RPMI7951 (cell line): ENCODE results near the gene DDX56. TPM values are rescaled to one million over a fixed set of nuclear protein-coding genes. Genes with fewer than 3 reads are reported as not detected.

Source experiments
- DNase-seq: peaks from one replicate; pipeline ENCODE4 v3.0.0-alpha.2; 2012; ENCODE audit warnings: low read depth
- total RNA-seq: library from RNA; depleted of rRNA; stranded (reverse); fragments of >200 nt; shearing (Covaris generic); gene quantifications from 2 replicates; pipeline ENCODE4 v1.2.3, GENCODE V29; 2014; rRNA removed

DDX56 gene, protein sequence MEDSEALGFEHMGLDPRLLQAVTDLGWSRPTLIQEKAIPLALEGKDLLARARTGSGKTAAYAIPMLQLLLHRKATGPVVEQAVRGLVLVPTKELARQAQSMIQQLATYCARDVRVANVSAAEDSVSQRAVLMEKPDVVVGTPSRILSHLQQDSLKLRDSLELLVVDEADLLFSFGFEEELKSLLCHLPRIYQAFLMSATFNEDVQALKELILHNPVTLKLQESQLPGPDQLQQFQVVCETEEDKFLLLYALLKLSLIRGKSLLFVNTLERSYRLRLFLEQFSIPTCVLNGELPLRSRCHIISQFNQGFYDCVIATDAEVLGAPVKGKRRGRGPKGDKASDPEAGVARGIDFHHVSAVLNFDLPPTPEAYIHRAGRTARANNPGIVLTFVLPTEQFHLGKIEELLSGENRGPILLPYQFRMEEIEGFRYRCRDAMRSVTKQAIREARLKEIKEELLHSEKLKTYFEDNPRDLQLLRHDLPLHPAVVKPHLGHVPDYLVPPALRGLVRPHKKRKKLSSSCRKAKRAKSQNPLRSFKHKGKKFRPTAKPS
- total RNA-seq, result 120 and 127 TPM in 2 replicates

DNA sequence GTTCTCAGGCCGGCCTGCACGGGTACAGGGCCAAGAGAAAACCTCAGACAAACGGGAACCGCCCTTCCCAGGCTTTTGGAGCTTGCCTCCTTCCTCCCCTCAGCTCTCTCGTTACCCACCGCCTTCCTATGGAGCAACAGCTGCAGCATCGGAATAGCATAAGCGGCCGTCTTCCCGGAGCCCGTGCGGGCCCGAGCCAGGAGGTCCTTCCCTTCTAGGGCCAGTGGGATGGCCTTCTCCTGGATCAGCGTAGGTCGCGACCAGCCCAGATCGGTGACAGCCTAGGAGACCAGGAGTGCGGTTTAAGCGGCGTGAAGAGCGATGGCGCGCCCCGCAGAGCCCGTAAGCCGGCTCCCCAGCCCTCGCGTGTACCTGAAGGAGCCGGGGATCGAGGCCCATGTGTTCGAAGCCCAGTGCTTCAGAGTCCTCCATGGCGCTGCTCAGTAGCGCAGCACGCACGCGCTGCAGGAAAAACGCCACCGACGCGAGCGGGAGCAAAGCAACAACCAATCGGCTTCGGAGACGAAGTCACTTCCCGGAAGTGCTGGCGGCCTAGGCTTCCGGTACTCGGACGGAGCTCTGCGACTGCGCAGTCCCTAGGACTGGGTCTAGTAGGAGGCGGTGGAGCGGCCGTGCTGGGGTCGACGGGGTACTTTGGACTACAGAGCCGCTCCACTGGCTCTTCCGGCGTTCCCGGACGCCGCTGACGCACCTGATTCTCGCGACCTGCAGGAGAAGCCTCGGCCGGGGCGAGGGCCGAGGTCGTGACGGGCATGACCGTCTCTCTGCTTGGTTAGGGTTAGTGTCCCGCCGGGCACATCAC is at the start of gene DDX56:
Gene DDX56, minus strand, starts transcription at position 445 of the 823 bp plus-strand sequence. Its CDS starts 13 bp downstream, at position 432.
- DNase-seq, result peak; percentile 96

DNA sequence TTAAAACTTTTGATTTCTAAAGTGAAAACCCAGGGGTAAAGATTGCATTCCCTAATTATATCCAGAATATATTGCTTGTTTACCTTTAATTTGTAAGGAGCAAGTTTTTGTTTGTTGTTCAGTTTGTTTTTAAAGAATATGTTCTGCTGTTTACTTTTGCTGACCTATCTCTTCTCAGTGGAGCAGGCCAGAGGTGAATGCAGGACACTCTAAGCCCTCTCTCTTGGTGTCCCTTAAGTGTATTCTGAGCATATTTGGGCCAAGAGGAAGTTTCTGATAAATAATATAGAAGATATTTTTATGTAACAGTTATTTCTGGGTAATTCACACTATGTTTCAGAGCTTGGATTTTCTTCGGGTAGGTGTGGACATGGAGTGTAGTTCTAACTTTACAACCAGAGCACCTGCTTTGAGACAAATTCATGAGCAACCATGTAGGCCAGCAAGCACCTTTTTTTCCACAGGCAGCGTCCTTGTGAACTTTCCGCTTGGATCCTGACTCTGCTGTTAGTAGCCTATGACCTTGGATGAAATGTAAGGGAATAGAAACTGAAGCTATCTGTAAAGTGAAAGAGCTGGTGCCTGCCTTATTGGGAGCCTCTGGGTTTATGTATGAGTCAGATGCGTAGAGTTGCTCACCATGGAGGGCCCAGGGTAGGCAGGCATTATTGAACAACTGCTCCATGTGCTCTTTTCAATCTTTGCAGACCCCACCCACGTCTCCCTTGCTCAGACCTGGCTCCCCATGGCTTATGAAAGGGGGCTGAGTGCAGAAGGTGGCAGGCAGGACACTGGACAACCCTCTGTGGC is 48.8 kb upstream of the DDX56 start:
- DNase-seq, result peak; percentile 64

DNA sequence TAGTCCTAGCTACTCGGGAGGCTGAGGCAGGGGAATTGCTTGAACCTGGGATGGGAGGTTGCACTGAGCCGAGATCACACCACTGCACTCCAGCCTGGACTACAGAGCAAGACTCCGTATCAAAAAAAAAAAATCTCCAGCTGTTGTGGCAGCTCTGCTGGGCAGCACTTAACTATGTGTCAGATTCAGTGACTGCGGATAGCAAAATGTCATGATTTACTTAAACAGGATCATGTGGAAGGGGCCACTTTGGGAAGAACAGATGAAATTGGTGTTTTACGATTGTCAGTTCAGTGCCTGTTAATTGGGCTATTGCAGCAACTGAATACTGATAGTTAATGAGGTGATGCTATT is 48.0 kb upstream of the DDX56 start:
- DNase-seq, result no peak

DNA sequence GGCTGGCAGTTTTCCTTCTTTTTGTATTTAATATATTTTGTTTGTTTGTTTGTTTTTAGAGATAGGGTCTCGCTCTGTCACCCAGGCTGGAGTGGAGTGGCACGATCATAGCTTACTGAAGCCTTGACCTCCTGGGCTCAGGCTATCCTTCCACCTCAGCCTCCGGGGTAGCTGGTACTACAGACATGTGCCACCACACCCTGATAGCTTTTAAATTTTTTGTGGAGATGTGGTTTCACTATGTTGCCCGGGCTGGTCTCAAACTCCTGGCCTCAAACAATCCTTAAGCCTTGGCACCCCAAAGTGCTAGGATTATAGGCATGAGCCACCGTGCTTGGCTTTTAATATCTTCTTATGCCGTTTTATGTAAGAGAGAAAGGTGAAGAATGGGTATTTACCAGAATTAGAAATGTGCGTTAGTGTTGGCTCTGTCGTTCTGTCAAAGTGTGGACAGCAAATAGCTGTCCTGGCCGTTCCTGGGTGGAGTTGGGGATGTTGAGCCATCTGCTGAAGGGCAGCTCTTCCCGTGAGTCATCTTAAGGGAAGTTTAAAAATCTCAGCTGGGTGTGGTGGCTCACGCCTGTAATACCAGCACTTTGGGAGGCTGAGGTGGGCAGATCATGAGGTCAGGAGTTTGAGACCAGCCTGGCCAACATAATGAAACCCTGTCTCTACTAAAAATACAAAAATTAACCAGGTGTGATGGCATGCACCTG is 47.5 kb upstream of the DDX56 start:
- DNase-seq, result peak; percentile 67

DNA sequence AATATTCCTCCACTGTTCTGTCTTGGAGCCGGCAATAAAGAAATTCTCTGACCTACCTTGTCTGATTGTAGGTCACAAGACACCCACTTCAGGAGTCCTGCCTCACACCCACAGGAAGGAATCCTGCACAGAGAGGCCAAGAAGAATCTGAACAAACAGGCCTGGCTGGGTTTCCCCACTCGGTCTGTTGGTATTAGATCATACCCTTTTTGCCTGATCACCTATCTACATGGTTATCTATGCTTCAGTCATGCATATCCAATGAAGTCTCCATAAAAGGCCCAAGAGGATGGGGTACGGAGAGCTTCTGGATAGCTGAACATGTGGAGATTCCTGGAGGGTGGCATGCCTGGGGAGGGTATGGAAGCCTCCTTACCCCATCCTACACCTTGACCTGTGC is 45.0 kb upstream of the DDX56 start:
- no peak for DNase-seq

DNA sequence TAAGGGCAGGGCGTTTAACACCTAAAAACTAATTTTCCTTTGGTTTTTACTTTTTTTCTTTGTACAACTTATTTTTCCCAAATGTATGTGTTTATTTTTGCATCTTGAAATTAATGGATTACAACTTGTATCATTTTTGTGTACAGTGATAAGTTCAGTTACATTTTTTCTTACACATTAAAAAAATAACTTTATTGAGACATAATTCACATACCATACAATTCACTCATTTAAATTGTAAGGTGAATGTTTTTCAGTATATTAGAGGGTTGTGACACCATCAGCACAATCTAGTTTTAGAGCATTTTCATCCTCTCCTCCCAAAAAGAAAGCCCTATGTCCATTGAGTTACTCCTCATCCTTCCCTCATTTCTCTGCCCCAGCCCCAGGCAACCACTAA is 44.3 kb upstream of the DDX56 start:
- no peak for DNase-seq

DNA sequence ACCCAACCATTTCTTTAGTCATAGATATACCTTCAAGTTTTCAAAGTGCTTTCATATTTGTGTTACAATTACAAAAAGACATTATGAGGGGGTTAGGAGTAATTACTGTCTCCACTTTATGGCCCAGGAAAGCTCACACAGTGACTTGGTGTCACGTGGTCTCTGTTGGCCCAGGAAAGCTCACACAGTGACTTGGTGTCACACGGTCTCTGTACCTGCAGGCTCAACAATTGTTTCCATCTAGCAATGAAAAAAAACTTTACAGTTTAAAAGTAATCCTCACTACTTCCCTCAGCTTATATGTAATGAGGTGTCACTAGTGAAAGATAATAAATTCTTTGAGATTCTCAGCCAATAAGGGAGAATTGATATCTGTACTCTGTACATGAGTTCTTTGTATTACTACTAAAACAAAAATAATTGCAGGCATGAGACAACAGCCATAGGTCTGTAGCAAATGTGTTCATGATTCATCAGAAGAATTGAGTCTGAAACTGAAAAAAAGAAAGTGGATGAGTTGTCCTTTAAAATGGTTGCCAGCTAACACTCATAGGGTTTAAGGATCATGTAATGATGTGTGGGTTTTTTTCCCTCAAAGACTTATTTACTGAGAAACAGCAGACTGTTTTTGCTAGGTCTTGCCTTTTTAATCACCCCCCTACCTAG is 43.6 kb upstream of the DDX56 start:
- DNase-seq, result peak; percentile 63

DNA sequence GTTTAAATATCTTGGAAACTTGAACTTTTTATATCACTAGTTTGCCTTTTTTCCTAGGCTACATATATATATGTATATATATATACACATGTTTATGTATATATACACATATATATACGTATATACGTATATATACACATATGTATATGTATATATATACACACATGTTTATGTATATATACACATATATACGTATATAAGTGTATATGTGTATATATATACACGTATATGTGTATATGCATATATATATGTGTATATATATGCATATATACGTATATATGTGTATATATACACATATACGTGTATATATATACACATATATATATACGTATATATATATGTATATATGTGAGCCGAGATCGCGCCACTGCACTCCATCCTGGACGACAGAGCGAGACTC is 42.8 kb upstream of the DDX56 start:
- DNase-seq, result no peak

DNA sequence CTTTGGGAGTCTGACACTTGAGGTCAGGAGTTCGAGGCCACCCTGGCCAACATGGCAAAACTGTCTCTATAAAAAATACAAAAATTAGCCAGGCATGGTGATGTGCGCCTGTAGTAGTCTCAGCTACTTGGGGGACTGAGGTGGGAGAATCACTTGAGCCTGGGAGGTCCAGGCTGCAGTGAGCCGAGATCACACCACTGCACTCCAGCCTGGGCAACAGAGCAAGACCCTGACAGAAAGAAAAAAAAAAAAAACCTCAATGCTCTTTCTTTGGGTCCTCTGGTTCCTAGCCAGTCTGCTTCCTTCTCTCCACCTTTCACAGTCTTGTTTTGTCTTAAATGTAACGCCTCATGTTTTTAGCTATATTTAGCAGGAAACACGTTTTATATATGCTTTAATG is 42.1 kb upstream of the DDX56 start:
- DNase-seq, result no peak

DNA sequence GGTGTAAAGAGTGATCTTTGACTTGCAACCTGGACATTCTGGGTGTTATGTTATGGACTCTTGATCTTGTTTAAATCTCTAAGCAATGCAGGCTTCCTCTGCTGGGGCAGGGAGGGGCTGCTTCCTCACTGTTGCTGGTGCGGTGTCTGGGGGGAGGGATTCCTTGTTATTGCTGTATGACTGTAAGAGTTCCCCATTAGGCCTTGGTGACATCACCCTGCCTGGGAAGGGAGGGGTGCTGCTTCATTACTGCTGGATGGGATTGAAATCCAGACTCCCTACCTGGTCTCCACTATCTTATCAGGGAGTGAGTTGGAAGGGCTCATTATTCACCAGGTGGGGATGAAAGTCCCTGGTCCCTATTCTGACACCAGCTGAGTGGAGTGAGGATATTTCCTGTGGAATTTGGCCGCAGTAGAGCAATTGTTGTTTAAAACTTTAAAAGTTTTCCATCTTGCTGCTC is 41.5 kb upstream of the DDX56 start:
- DNase-seq, result no peak

DNA sequence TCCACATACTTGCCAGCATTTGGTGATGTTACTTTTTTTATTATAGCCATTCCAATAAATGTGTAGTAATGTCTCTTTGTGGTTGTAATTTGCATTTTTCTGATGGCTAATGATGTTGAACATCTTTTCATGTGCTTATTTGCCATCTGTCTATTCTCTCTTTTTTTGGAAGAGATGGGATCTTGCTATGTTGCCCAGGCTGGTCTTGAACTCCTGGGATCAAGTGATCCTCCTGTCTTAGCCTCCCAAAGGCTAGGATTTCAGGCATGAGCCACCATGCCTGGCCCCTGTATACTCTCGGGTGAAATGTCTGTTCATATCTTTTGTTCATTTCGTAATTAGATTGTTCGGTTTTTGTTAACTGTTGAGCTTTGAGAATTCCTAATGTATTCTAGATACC is 36.1 kb upstream of the DDX56 start:
- no peak for DNase-seq

DNA sequence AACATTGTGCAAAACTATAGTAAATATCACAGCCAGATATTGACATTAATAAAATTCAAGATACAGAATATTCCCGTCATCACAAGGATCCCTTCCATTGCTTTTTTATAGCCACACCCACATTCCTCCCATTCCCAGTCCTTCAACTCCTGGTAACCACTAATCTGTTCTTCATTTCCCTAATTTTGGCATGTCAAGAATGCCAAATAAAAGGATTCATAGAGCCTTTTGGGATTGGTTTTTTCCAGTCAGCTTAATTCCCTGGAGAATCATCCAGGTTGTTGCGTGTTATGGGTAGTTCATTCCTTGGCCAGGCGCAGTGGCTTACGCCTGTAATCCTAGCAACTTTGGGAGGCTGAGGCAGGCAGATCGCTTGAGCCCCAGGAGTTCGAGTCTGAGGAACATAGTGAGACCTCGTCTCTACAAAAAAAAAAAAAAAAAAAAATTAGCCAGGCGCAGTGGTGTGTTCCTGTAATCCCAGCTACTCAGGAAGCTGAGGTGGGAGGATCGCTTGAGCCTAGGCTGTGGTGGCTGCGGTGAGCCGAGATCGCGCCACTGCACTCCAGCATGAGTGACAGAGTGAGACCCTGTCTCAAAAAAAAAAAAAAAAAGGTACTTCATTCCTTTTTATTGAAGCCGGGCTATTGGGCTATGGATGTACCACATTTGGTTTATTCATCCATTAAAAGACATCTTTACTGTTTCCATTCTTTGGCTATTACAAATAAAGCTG is 35.4 kb upstream of the DDX56 start:
- peak; percentile 43 for DNase-seq

DNA sequence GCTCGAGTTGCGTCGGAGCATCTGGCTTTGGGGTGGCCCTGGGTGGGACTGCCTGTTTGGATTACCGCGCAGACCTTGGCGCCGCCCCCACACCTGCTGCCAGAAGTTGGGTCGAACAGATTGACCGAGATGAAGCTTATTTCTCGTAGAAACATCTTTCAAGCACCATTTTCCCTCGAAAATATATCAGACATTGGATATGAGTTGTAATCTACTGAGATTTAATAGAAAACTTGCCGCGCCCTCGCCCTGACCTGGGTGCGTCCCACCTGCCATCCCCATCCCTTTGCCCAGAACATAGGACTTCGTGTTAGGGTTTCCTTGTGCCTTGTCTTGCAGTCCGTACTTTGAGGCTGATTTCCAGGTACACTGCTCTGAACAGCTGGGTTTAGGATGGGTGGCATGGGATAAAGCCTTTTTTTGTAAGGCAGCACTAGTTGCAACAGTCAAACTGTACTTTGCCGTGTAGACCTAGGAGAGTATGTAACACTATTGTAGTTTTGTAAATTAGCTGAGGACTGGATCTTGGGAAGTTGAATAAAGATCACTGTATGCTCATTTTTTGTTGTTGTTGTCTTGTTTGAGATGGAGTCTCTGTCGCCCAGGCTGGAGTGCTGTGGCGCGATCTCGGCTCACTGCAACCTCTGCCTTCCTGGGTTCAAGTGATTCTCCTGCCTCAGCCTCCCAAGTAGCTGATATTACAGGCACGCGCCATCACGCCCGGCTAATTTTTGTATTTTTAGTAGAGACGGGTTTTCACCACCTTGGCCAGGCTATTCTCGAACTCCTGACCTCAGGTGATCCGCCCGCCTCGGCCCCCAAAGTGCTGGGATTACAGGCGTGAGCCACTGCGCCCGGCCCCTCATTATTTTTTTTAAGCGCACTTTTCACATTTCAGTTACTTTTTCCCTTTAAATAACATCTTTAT is 33.7 kb upstream of the DDX56 start:
- DNase-seq, result no peak

DNA sequence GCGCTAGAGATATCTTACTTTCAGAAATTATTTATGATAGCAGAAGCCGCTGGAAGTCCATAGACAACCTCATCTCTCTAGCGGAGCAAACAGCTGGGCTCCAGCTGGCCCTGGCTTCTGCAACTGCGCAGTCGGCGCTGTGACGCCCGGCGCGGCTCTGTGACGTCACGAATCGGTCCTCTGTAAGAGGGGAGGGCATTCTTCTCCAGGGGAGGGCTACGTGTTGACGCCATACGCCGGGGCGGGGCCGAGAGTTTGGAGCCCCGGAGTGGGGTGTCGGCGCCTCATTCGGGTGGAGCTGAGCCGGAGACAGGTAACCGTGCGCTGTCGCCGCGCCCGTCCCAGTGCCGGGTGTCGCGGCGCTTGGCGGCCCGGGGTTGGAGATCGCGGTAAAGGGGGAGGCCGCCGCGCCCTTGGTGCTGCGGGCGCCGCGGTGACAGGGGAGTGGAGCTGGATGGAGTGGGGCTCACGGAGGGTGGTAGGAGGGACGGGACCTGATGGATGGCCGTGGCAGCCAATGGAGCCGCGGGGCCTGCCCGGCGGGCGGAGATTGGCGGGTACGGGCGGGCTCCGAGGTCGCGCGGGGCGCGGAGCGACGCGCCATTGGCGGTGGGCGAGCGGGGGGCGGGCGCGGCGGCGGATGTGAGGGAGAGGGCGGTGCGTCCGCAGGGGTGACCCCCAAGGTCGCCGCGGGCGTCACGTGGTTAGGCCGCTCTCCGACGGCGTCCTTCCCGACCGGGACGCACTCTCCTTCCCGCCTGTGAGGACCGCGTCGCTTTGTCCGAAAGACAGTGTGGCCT is 32.8 kb upstream of the DDX56 start, which contains the start of gene OGDH:
Gene OGDH, plus strand, starts transcription at position 287 of the 800 bp plus-strand sequence. CDS start 17,717 bp downstream, outside the sequence.
- peak; percentile 99 for DNase-seq

DNA sequence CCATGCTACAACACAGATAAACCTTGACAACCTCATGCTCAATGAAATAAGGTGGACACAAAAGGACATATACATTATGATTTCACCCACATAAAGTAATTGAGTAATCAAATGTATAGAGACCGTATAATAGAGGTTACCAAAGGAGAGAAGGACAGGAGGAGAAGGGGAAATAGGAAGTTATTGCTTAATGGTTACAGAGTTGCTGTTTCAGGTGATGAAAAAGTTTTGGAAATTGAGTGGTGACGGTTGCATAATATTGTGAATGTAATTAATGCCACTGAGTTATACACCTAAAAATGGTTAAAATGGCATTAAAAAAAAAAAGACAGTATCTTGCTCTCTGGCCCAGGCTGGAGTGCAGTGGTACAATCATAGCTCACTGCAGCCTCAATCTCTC is 31.2 kb upstream of the DDX56 start:
- no peak for DNase-seq

DNA sequence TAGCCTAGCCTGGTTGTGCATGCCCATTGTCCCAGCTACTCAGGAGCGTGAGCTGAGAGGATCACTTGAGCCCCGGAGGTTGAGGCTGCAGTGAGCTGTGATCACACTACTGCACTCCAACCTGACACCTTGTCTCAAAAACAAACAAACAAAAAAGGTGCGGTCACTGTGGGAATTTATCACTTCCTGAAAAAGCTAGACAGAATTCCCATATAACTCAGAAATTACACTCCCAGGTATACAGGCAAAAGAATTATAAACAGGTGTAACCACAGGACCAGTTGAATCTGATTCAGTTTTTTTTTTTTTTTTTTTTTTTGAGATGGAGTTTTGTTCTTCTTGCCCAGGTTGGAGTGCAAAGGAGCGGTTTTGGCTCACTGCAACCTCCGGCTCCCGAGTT is 29.5 kb upstream of the DDX56 start:
- DNase-seq, result no peak

DNA sequence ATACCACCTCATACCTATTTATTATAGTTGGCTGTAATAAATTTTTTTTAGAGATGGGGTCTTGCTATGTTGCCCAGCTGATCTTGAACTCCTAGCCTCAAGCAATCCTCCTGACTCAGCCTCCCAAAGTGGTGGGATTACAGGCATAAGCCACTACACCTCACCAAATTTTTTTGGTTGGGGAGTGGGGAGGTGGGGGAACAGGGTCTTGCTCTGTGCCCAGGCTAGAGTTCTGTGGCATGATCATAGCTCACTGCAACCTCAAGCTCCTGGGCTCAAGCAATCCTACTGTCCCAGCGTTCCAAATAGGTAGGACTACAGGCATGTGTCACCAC is 28.8 kb upstream of the DDX56 start:
- DNase-seq, result no peak

DNA sequence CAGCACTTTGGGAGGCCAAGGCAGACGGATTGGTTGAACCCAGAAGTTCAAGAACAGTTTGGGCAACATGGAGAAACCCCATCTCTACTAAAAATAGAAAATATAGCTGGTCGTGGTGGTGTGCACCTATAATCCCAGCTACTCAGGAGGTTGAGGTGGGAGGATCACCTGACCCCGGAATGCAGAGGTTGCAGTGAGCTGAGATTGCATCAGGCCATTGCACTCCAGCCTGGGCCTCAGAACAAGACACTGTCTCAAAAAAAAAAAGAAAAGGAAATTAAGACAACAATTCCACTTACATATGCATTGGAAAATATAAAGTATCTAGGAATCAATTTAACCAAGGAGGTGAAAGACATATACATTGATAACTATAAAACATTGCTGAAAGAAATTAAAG is 25.5 kb upstream of the DDX56 start:
- no peak for DNase-seq
